Mucosa of descending colon (tissue), 3 donors: ENCODE results near the gene ACAN. TPM values are rescaled to one million over a fixed set of nuclear protein-coding genes. Genes with fewer than 3 reads are reported as not detected.

Experiments
- ATAC-seq: fragments of 200-7000 bp; cut with Tn5 transposase; one replicate; pipeline ENCODE4 v1.9.1; 2020; ENCODE audit warnings: mild to moderate bottlenecking, moderate library complexity
- DNase-seq, 3 donors: peaks; one replicate each; pipeline ENCODE4 v3.0.0-alpha.2; 2020
- H3K36me3 ChIP-seq: fragments of 200-600 bp; one replicate; pipeline ENCODE4 v1.8.0; 2021; ENCODE audit warnings: low read depth, mild to moderate bottlenecking
- H3K4me1 ChIP-seq: fragments of 200-600 bp; one replicate; pipeline ENCODE4 v1.8.0; 2021; ENCODE audit warnings: low read depth, mild to moderate bottlenecking
- H3K4me3 ChIP-seq: fragments of 200-600 bp; one replicate; pipeline ENCODE4 v1.8.0; 2021; ENCODE audit warnings: mild to moderate bottlenecking
- H3K9me3 ChIP-seq: fragments of 200-600 bp; one replicate; pipeline ENCODE4 v1.8.0; 2021; ENCODE audit warnings: mild to moderate bottlenecking
- intact Hi-C, 2 donors: fragments of 100-400 bp; cut with DNase I in 1 of 2; cut with micrococcal nuclease in 1 of 2; formaldehyde crosslinking; loops; one replicate each; pipeline versions ENCODE4 v1.11.0 to v1.11.1; 2022; cut with DNase I, micrococcal nuclease
- total RNA-seq, 3 donors: library from RNA; stranded (reverse); fragmentation: NEBNext Ultra II Directional in 2 of 3; extraction: Animal tissue kit (Norgen Biotek cat#: 25700) in 2 of 3; gene quantifications; one replicate each; pipeline versions ENCODE4 v1.2.1 to v1.2.4, GENCODE V29; 2021 to 2023
- TF ChIP-seq, protein P1 (sequence below): fragments of 200-600 bp; IDR thresholded peaks from one replicate; pipeline ENCODE4 v1.8.0; 2022; ENCODE audit warnings: antibody characterized with exemption, mild to moderate bottlenecking
- donor health status: DM: no; HTN: no; CAD: no; lungs with moderate emphysema.
- donor health status: DM: no; HTN: no; CAD: no.
- donor health status: DM: no; HTN: yes; CAD: no.

Gene ACAN
- total RNA-seq, 3 donors from 2014 or later: 0.09 to 1.3 (median 0.23) TPM

DNA sequence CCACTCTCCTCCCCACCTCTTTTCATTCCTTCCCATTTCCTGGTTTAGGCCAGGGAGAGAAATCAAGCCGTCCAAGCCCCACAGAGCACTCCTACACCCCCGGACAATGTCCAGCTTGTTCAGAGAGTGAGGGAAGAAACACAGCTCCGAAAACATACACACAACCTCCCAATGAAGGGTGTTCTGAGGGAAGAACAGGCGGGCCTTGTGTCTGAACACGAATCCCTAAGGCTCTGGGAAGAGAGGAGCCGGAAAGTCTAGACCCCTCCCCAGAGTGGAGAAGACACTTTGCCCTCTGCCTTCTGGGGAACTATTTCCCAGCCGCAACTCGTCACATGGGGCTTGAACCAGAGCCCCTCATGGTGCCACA is 30.5 kb downstream of the ACAN start:
- no peak for ATAC-seq
- TF ChIP-seq, protein P1, sequence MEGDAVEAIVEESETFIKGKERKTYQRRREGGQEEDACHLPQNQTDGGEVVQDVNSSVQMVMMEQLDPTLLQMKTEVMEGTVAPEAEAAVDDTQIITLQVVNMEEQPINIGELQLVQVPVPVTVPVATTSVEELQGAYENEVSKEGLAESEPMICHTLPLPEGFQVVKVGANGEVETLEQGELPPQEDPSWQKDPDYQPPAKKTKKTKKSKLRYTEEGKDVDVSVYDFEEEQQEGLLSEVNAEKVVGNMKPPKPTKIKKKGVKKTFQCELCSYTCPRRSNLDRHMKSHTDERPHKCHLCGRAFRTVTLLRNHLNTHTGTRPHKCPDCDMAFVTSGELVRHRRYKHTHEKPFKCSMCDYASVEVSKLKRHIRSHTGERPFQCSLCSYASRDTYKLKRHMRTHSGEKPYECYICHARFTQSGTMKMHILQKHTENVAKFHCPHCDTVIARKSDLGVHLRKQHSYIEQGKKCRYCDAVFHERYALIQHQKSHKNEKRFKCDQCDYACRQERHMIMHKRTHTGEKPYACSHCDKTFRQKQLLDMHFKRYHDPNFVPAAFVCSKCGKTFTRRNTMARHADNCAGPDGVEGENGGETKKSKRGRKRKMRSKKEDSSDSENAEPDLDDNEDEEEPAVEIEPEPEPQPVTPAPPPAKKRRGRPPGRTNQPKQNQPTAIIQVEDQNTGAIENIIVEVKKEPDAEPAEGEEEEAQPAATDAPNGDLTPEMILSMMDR: no peak
- no peak for DNase-seq
- Histone ChIP-seq H3K36me3 (no peaks in the 10 kb centered on the region), H3K4me1 (no peaks in the 10 kb centered on the region), H3K9me3 (no peaks in the 10 kb centered on the region), H3K4me3 (no peak overlapping the region)
- intact Hi-C loops: loop anchor here in 1 of 2 donors (10.0 kb wide), 1 partner anchor 179 kb away; no protein-coding TSS in a partner anchor

DNA sequence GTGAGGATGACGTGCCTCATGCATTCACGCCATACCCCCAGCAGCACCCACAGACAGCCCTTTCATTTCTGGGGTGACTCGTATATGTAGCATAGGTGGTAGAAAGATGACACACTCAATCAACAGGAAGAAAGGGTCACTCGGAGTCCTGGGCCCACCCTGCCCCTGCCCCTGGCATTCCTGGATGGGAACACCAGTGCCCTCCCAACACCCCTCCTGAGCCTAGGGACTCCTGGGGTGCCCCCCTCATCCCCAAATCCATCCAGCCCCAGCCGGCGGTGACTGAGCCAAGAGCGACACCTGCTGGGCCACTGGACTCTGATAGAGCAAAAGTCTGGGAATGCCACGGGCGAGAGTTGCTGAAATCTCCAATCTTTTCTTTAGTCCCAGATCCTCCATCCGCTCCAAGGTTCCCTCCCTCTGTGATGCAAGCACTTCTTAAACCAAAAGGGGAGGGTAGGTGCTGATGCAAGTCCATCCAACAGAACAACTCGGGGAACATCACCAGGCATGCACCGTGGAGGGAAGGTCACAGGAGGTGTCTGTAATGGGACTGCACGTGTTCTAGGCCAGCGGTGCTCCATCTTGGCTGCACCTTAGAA is 31.1 kb downstream of the ACAN start:
- Histone ChIP-seq H3K36me3 (no peaks in the 10 kb centered on the region), H3K4me3 (no peak overlapping the region), H3K4me1 (no peaks in the 10 kb centered on the region), H3K9me3 (no peaks in the 10 kb centered on the region)
- peak; percentile 53 for ATAC-seq
- peak in 2 of 3 donors; percentile 45 to 47 for DNase-seq
- intact Hi-C loops: loop anchor here in 1 of 2 donors (10.0 kb wide), 1 partner anchor 180 kb away; no protein-coding TSS in a partner anchor
- TF ChIP-seq, protein P1: no peak

DNA sequence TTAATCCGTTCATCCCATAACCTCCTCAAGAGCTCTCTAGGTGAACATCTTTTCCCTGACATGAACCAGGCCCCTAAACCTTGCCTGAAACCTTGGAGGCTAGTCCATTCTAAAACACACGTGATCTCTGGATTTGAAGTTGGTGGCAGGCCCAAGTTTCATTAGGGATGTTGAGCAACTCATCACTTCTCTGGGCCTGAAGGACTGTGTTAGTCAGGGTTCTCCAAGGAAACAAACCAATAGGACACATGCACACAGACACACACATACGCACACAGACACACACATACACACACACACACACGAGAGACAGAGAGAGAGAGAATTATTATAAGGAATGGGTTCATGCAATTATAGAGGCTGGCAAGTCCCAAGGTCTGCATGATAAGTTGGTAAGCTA is 31.9 kb downstream of the ACAN start:
- TF ChIP-seq, protein P1: no peak
- Histone ChIP-seq H3K36me3 (no peaks in the 10 kb centered on the region), H3K9me3 (no peaks in the 10 kb centered on the region), H3K4me3 (no peak overlapping the region), H3K4me1 (no peaks in the 10 kb centered on the region)
- DNase-seq (no peak), ATAC-seq (no peak)
- intact Hi-C loops: loop anchor here in 1 of 2 donors (10.0 kb wide), 1 partner anchor 180 kb away; no protein-coding TSS in a partner anchor

DNA sequence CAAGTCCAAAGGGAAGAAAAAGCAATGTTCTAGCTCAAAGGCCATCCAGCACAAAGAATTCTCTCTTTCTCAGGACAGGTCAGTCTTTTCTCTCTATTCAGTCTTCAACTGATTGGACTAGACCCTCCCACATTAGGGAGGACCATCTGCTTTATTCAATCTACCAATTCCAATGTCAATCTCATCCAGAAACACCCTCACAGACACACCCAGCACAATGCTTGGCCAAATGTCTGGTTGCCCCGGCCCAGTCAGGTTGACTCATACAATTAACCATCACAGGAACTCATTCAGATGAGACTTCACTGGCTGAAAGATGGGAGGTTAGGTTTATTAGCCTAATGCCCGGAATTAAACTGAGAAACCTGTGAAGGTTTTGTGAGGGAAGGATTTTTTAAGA is 32.4 kb downstream of the ACAN start:
- DNase-seq (no peak), ATAC-seq (no peak)
- no peaks in the 10 kb centered on the region for H3K4me1 ChIP-seq
- no peaks in the 10 kb centered on the region for H3K36me3 ChIP-seq
- TF ChIP-seq, protein P1: no peak
- no peaks in the 10 kb centered on the region for H3K9me3 ChIP-seq
- intact Hi-C loops: loop anchor here in 1 of 2 donors (10.0 kb wide), 1 partner anchor 181 kb away; no protein-coding TSS in a partner anchor
- no peak overlapping the region for H3K4me3 ChIP-seq

DNA sequence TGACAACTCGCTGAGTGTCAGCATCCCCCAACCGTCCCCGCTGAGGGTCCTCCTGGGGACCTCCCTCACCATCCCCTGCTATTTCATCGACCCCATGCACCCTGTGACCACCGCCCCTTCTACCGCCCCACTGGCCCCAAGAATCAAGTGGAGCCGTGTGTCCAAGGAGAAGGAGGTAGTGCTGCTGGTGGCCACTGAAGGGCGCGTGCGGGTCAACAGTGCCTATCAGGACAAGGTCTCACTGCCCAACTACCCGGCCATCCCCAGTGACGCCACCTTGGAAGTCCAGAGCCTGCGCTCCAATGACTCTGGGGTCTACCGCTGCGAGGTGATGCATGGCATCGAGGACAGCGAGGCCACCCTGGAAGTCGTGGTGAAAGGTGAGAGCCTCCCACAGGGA is 35.4 kb downstream of the ACAN start:
- no peaks in the 10 kb centered on the region for H3K36me3 ChIP-seq
- no peaks in the 10 kb centered on the region for H3K4me1 ChIP-seq
- intact Hi-C loops: loop anchor here in 1 of 2 donors (10.0 kb wide), 1 partner anchor 184 kb away; no protein-coding TSS in a partner anchor
- DNase-seq (no peak), ATAC-seq (no peak)
- H3K4me3 ChIP-seq: no peak overlapping the region
- no peaks in the 10 kb centered on the region for H3K9me3 ChIP-seq
- TF ChIP-seq, protein P1: no peak
